HL-60 (cell line): ENCODE results near the gene CHTF18.
A peak's percentile ranks its signal among the peaks of the same experiment; 100 is the strongest.

Source experiments
- DNase-seq, 2 experiments: peaks; one replicate each; pipeline ENCODE4 v3.0.0-alpha.2; 2010 to 2020; ENCODE audit warnings: low read depth in 1 of 2, low spot score in 1 of 2
- H3K27ac ChIP-seq: fragments of 250-450 bp; sonication (Bioruptor Pico); replicated peaks from 2 replicates; pipeline ENCODE4 v1.5.1; 2020; ENCODE audit warnings: mild to moderate bottlenecking, moderate library complexity
- H3K27me3 ChIP-seq: fragments of 250-450 bp; sonication (Bioruptor Pico); 2 replicates; pipeline ENCODE4 v1.5.1; 2021; ENCODE audit warnings: mild to moderate bottlenecking, moderate library complexity; ENCODE audit not compliant: insufficient read depth, poor library complexity, severe bottlenecking
- H3K4me3 ChIP-seq: replicated peaks from 2 replicates; pipeline ENCODE4 v1.5.1; 2011; ENCODE audit warnings: mild to moderate bottlenecking, control low read depth, low read length; ENCODE audit not compliant: insufficient read depth
- GABPA ChIP-seq: IDR thresholded peaks from 2 replicates; pipeline ENCODE4 v1.6.1; 2012; ENCODE audit warnings: low read depth
- POLR2AphosphoS5 ChIP-seq: IDR thresholded peaks from 2 replicates; pipeline ENCODE4 v1.6.1; 2012; ENCODE audit warnings: low read depth
- REST ChIP-seq: IDR thresholded peaks from 2 replicates; pipeline ENCODE4 v1.6.1; 2012; ENCODE audit warnings: low read depth; ENCODE audit not compliant: insufficient replicate concordance
- SPI1 ChIP-seq: IDR thresholded peaks from 2 replicates; pipeline ENCODE4 v1.6.1; 2012; ENCODE audit warnings: low read depth, mild to moderate bottlenecking, borderline replicate concordance
- TF ChIP-seq, protein P1 (sequence below): IDR thresholded peaks from one replicate; pipeline ENCODE4 v1.5.1; 2011; ENCODE audit warnings: low read length, control low read depth, inconsistent platforms; ENCODE audit not compliant: insufficient read depth

CHTF18 gene

GRCh38 chr16:808085-808386 lies 19.6 kb downstream of the CHTF18 start:
- peak overlapping the region; percentile 83 for H3K4me3 ChIP-seq
- DNase-seq: no peak
- peaks cover 5% of the 10 kb centered on the region for H3K27me3 ChIP-seq
- peak overlapping the region; percentile 93 for H3K27ac ChIP-seq
- no peak for TF ChIP-seq SPI1
- TF ChIP-seq, protein P1, sequence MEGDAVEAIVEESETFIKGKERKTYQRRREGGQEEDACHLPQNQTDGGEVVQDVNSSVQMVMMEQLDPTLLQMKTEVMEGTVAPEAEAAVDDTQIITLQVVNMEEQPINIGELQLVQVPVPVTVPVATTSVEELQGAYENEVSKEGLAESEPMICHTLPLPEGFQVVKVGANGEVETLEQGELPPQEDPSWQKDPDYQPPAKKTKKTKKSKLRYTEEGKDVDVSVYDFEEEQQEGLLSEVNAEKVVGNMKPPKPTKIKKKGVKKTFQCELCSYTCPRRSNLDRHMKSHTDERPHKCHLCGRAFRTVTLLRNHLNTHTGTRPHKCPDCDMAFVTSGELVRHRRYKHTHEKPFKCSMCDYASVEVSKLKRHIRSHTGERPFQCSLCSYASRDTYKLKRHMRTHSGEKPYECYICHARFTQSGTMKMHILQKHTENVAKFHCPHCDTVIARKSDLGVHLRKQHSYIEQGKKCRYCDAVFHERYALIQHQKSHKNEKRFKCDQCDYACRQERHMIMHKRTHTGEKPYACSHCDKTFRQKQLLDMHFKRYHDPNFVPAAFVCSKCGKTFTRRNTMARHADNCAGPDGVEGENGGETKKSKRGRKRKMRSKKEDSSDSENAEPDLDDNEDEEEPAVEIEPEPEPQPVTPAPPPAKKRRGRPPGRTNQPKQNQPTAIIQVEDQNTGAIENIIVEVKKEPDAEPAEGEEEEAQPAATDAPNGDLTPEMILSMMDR: no peak
- TF ChIP-seq POLR2AphosphoS5: no peak
- TF ChIP-seq GABPA: no peak
- no peak for TF ChIP-seq REST

DNA sequence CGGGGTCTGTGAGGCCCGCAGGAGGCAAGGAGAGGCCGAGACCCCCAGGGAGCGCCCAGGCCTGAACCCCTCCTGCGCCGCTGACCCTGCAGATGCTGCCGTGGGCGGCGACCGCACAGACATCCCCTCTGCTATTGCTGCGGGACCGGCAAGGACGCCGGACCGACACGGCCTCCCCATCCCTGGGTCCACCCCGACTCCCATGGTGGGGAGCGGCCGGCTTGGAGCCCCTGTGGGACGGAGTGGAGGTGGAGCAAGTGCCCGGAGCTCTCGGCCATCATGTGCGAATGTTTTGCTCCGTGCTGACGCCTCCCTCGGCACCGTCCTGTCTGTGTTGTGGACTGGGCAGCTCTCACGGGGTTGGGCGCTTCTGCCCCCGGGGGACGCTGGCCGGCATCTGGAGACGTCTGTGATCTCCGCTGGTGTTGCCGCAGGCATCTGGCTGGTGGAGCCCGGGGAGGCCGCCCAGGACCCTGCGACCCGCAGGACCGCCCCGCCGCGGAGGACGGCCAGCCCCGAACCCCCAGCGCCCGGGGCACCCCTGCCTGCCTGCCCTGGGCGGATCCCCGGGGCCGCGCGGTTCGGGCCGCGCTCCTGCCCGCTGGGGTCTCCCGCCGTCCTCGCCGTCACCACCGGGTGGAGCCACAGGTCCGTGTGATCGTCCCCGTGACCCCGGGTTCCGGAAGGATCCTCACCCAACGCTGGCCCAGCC lies 24.9 kb downstream of the CHTF18 start:
- H3K4me3 ChIP-seq: no peak overlapping the region

GRCh38 chr16:813916-814412 lies 25.5 kb downstream of the CHTF18 start:
- Histone ChIP-seq H3K4me3 (no peak overlapping the region), H3K27me3 (peaks cover 11% of the 10 kb centered on the region), H3K27ac (no peak overlapping the region)
- no peak for DNase-seq
- TF ChIP-seq GABPA (no peak), SPI1 (no peak), POLR2AphosphoS5 (no peak), REST (no peak)
- TF ChIP-seq, protein P1: no peak

More for the DNA sequence above, 24.9 kb downstream of the CHTF18 start:
- no peak overlapping the region for H3K27ac ChIP-seq
- no peak for TF ChIP-seq REST
- no peak for TF ChIP-seq GABPA
- no peak for TF ChIP-seq POLR2AphosphoS5
- no peak for TF ChIP-seq SPI1
- TF ChIP-seq, protein P1: peak; percentile 17
- peaks cover 11% of the 10 kb centered on the region for H3K27me3 ChIP-seq
- DNase-seq: peak in 1 of 2 experiments; percentile 19
